Neural crest cell (in vitro differentiated cells): ENCODE results near the gene RGS17. TPM values are rescaled to one million over a fixed set of nuclear protein-coding genes. Genes with fewer than 3 reads are reported as not detected.
A peak's percentile ranks its signal among the peaks of the same experiment; 100 is the strongest.
"Not testable (repeated sequence)": the region's sequence is repeated elsewhere in the genome, so short reads cannot be mapped to it uniquely, and the experiment has no call there.

ENCODE experiments used
- DNase-seq: peaks from one replicate; pipeline ENCODE4 v3.0.0; 2021; ENCODE audit warnings: low read depth, mixed read lengths, low spot score
- H3K27ac Mint-ChIP-seq: one replicate; pipeline ENCODE4 v1.8.0; 2021; ENCODE audit warnings: mild to moderate bottlenecking, mixed read lengths; ENCODE audit not compliant: unreplicated experiment
- H3K27me3 Mint-ChIP-seq: 2 replicates; pipeline ENCODE4 v1.8.0; 2021; ENCODE audit warnings: low read depth, mild to moderate bottlenecking, mixed read lengths
- H3K36me3 Mint-ChIP-seq: 2 replicates; pipeline ENCODE4 v1.8.0; 2021; ENCODE audit warnings: low read depth, mild to moderate bottlenecking, mixed read lengths
- H3K4me1 Mint-ChIP-seq: 2 replicates; pipeline ENCODE4 v1.8.0; 2021; ENCODE audit warnings: mixed read lengths
- H3K4me3 Mint-ChIP-seq: one replicate; pipeline ENCODE4 v1.8.0; 2021; ENCODE audit warnings: mild to moderate bottlenecking, mixed read lengths
- H3K9me3 Mint-ChIP-seq: 2 replicates; pipeline ENCODE4 v1.8.0; 2021; ENCODE audit warnings: mixed read lengths
- CTCF ChIP-seq: fragments of 200-600 bp; sonication (generic); conservative IDR thresholded peaks from 2 replicates; pipeline ENCODE4 v1.5.0; 2021; ENCODE audit warnings: antibody characterized with exemption, mild to moderate bottlenecking
- total RNA-seq: library from RNA; stranded (reverse); gene quantifications from 2 replicates; pipeline ENCODE4 v1.2.1, GENCODE V29; 2021

Gene RGS17
- total RNA-seq, 1 donor from 2014 or later: 4.7 TPM

GRCh38 chr6:153135681-153136080 is 4.6 kb upstream of the RGS17 start:
- no peak overlapping the region for H3K27ac Mint-ChIP-seq
- no peak for TF ChIP-seq CTCF

GRCh38 chr6:153133667-153134066 is 2.6 kb upstream of the RGS17 start:
- DNase-seq, H3K4me3 Mint-ChIP-seq, H3K36me3 Mint-ChIP-seq, H3K27ac Mint-ChIP-seq: not testable (repeated sequence)
- Mint-ChIP-seq H3K27me3 (peaks cover 21% of the 10 kb centered on the region), H3K9me3 (peaks cover 10% of the 10 kb centered on the region), H3K4me1 (peaks cover 26% of the 10 kb centered on the region)

More at GRCh38 chr6:153135681-153136080, 4.6 kb upstream of the RGS17 start:
- H3K4me3 Mint-ChIP-seq: no peak overlapping the region
- H3K9me3 Mint-ChIP-seq: peaks cover 10% of the 10 kb centered on the region
- DNase-seq: no peak
- peaks cover 5% of the 10 kb centered on the region for H3K27me3 Mint-ChIP-seq
- H3K36me3 Mint-ChIP-seq: peaks cover 5% of the 10 kb centered on the region
- H3K4me1 Mint-ChIP-seq: peaks cover 14% of the 10 kb centered on the region

GRCh38 chr6:153130515-153131036 is 506 bp downstream of the RGS17 start:
- peaks cover 5% of the 10 kb centered on the region for H3K36me3 Mint-ChIP-seq
- H3K9me3 Mint-ChIP-seq: peaks cover 10% of the 10 kb centered on the region
- no peak for TF ChIP-seq CTCF
- H3K4me3 Mint-ChIP-seq: peak overlapping the region; percentile 92
- H3K27ac Mint-ChIP-seq: no peak overlapping the region
- peaks cover 25% of the 10 kb centered on the region for H3K27me3 Mint-ChIP-seq
- H3K4me1 Mint-ChIP-seq: peaks cover 26% of the 10 kb centered on the region
- DNase-seq: no peak

DNA sequence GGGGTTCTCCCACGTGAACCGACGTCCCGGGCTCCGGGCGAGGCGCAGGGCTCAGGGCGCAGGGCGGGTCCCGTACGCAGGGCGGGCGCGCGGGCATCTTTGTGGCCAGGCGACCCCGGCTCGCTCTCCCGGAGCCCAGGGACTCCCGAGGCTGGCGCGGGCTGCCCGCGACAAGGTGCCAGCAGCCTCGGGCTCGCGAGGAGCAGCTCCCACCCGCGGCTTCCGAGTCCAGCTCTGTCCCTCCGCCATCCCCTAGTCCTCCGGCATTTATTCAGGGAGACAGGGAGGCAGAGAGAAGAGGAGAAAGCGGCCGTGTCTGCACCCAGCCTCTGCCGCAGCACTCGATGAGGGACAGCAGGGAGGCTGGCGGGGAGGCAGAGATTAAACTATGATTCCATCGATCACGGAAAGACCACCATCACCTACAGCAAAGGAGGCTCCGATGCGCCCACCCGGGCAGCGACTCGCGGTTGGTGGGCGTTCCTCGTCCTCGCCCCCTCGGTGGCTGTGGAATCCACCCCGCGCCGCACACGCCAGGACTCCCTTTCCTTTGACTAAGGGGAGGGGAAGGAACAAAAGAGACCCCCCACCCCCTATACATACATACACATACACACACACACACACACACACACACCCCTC is 1.1 kb downstream of the RGS17 start:
- peaks cover 25% of the 10 kb centered on the region for H3K27me3 Mint-ChIP-seq

GRCh38 chr6:153126218-153126617 is 4.9 kb downstream of the RGS17 start:
- no peak for DNase-seq
- TF ChIP-seq CTCF: no peak
- H3K27ac Mint-ChIP-seq: no peak overlapping the region
- H3K36me3 Mint-ChIP-seq: no peaks in the 10 kb centered on the region
- no peaks in the 10 kb centered on the region for H3K9me3 Mint-ChIP-seq
- peaks cover 23% of the 10 kb centered on the region for H3K27me3 Mint-ChIP-seq
- H3K4me3 Mint-ChIP-seq: no peak overlapping the region
- peaks cover 12% of the 10 kb centered on the region for H3K4me1 Mint-ChIP-seq

More for the DNA sequence above, 1.1 kb downstream of the RGS17 start:
- DNase-seq: peak; percentile 23
- H3K4me3 Mint-ChIP-seq: peak overlapping the region; percentile 92
- TF ChIP-seq CTCF: no peak
- peaks cover 5% of the 10 kb centered on the region for H3K36me3 Mint-ChIP-seq
- peaks cover 10% of the 10 kb centered on the region for H3K9me3 Mint-ChIP-seq
- H3K27ac Mint-ChIP-seq: no peak overlapping the region
- peaks cover 26% of the 10 kb centered on the region for H3K4me1 Mint-ChIP-seq

GRCh38 chr6:153125032-153125431 is 6.0 kb downstream of the RGS17 start:
- Mint-ChIP-seq H3K36me3 (no peaks in the 10 kb centered on the region), H3K27ac (no peak overlapping the region), H3K4me3 (no peak overlapping the region), H3K4me1 (peaks cover 8% of the 10 kb centered on the region), H3K9me3 (no peaks in the 10 kb centered on the region), H3K27me3 (peaks cover 16% of the 10 kb centered on the region)
- DNase-seq: no peak
- TF ChIP-seq CTCF: no peak
